SK-N-MC (cell line): ENCODE measurements around the gene TCOF1.

Source experiments
- EZH2 ChIP-seq: fragments of 200-600 bp; sonication (generic); IDR thresholded peaks from one replicate; pipeline ENCODE4 v1.6.1; 2017; ENCODE audit warnings: antibody characterized with exemption
- POLR2AphosphoS5 ChIP-seq: IDR thresholded peaks from 2 replicates; pipeline ENCODE4 v1.6.1; 2012; ENCODE audit warnings: mild to moderate bottlenecking, low read depth, low read length, borderline replicate concordance

- no peak for TF ChIP-seq POLR2AphosphoS5
- no peak for TF ChIP-seq EZH2
These were observed 77.0 kb downstream of the TCOF1 start for GRCh38 chr5:150434464-150434863.
